OCI-LY1 (cell line): ENCODE measurements around the gene SEC22C.

Experiments
- H2AFZ ChIP-seq: fragments of 200-600 bp; sonication (generic), shearing (Covaris generic); 2 replicates; pipeline ENCODE4 v1.6.0; 2014; ENCODE audit warnings: antibody characterized with exemption, mild to moderate bottlenecking, low read length
- H3F3A ChIP-seq: fragments of 200-600 bp; sonication (generic), shearing (Covaris generic); 2 replicates; pipeline ENCODE4 v1.6.0; 2014; ENCODE audit warnings: mild to moderate bottlenecking, antibody characterized with exemption, low read length, moderate library complexity; ENCODE audit not compliant: insufficient read depth
- H3K27ac ChIP-seq: fragments of 200-600 bp; sonication (generic); 2 replicates; pipeline ENCODE4 v1.5.1; 2014; ENCODE audit warnings: low read length, mixed run types, mild to moderate bottlenecking, low read depth; ENCODE audit not compliant: poor library complexity, severe bottlenecking
- H3K27me3 ChIP-seq: fragments of 200-600 bp; sonication (generic); 2 replicates; pipeline ENCODE4 v1.6.0; 2014; ENCODE audit warnings: antibody characterized with exemption, mild to moderate bottlenecking, low read length, moderate library complexity; ENCODE audit not compliant: insufficient read depth
- H3K36me3 ChIP-seq: fragments of 200-600 bp; sonication (generic); 2 replicates; pipeline ENCODE4 v1.6.1; 2014; ENCODE audit warnings: mild to moderate bottlenecking, antibody characterized with exemption, low read length, moderate library complexity, mixed read lengths; ENCODE audit not compliant: insufficient read depth
- H3K4me1 ChIP-seq: fragments of 200-600 bp; sonication (generic); 2 replicates; pipeline ENCODE4 v1.5.1; 2014; ENCODE audit warnings: mild to moderate bottlenecking, low read length, moderate library complexity; ENCODE audit not compliant: insufficient read depth, severe bottlenecking
- H3K4me2 ChIP-seq: fragments of 200-600 bp; sonication (generic), shearing (Covaris generic); 2 replicates; pipeline ENCODE4 v1.6.1; 2014; ENCODE audit warnings: low read length
- H3K4me3 ChIP-seq: fragments of 200-600 bp; sonication (generic); 2 replicates; pipeline ENCODE4 v1.5.1; 2014; ENCODE audit warnings: low read length, low read depth, mild to moderate bottlenecking, mixed read lengths; ENCODE audit not compliant: poor library complexity, severe bottlenecking
- H3K79me2 ChIP-seq: fragments of 200-600 bp; shearing (Covaris generic); 2 replicates; pipeline ENCODE4 v1.6.1; 2016; ENCODE audit warnings: mixed run types, low read length, mixed read lengths; ENCODE audit not compliant: insufficient read depth
- H3K9ac ChIP-seq: fragments of 200-600 bp; sonication (generic), shearing (Covaris generic); 2 replicates; pipeline ENCODE4 v1.6.1; 2014; ENCODE audit warnings: mild to moderate bottlenecking, low read length, mixed read lengths
- H3K9me2 ChIP-seq: fragments of 200-600 bp; sonication (generic), shearing (Covaris generic); 2 replicates; pipeline ENCODE4 v1.6.1; 2014; ENCODE audit warnings: low read depth, mild to moderate bottlenecking, low read length, mixed read lengths
- H3K9me3 ChIP-seq: fragments of 200-600 bp; shearing (Covaris generic); 2 replicates; pipeline ENCODE4 v1.6.1; 2014; ENCODE audit warnings: low read length, mixed read lengths
- H4K20me1 ChIP-seq: fragments of 200-600 bp; sonication (generic), shearing (Covaris generic); 2 replicates; pipeline ENCODE4 v1.6.0; 2016; ENCODE audit warnings: mild to moderate bottlenecking, low read length; ENCODE audit not compliant: insufficient read depth
- CTCF ChIP-seq: fragments of 200-600 bp; sonication (generic), shearing (Covaris generic); IDR thresholded peaks from 2 replicates; pipeline ENCODE4 v1.5.1; 2017; ENCODE audit warnings: mild to moderate bottlenecking, antibody characterized with exemption, low read length, moderate library complexity, mixed read lengths
- EZH2 ChIP-seq: fragments of 200-600 bp; sonication (generic), shearing (Covaris generic); IDR thresholded peaks from 2 replicates; pipeline ENCODE4 v1.8.0; 2017; ENCODE audit warnings: borderline replicate concordance, mixed run types, mild to moderate bottlenecking, antibody characterized with exemption, low read length, moderate library complexity, mixed read lengths

The SEC22C gene

DNA sequence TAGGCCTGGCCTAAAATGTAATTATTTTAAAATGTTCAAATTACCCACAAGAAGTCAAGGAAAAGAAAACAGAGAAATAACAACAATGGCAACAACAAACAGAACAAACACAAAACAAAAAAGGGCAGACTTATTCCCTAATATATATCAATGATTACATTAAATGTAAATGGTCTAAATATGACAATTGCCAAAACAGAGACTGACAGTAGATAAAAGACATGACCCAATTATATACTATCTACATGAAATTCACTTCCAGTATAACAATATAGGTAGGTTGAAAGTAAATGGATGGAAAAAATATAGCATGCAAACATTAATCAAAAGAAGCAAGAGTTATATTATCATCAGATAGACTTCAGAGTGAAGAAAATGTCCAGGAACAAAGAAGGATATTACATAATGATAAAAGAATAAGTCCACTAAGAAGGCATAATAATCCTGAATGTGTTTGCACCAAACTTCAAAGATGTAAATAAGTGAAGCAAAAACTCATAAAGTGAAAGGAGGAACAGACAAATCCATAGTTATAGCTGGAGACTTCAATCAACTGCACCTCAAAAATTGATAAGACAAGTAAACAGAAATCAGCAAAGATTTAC, 6.5 kb downstream of the SEC22C start:
- Histone ChIP-seq H3K9ac (no peak overlapping the region), H3K4me2 (no peak overlapping the region), H3K79me2 (peaks cover 17% of the 10 kb centered on the region), H3K27ac (no peak overlapping the region), H3F3A (0 out of 2 replicates have a peak, but pooled peaks cover 3% of the 10 kb centered on the region), H3K36me3 (peaks cover 50% of the 10 kb centered on the region), H3K27me3 (no peaks in the 10 kb centered on the region), H3K4me1 (peaks cover 7% of the 10 kb centered on the region), H3K9me3 (peaks cover 24% of the 10 kb centered on the region), H3K4me3 (no peak overlapping the region), H2AFZ (no peak overlapping the region), H4K20me1 (no peaks in the 10 kb centered on the region), H3K9me2 (no peaks in the 10 kb centered on the region)
- TF ChIP-seq CTCF (no peak), EZH2 (no peak)

DNA sequence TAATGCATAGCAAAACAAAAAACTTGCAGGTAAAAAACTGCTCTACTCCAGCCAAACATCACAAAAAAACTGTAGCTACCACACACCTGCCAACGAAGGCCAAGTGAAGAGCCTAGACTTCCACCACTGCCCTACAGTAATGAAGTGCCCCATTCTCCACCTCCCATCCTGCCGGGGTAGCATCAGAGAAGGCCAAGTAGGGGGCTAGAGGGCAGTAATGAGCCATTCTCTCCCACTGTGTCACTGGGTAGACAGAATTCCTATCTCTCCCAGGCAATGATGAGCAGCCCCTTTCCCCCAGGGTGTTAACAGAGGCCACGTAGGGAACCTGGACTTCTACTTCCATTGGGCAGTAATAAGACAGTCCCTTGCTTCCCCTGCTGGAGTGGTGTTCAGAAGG, 9.5 kb downstream of the SEC22C start:
- Histone ChIP-seq H3K4me2 (no peak overlapping the region), H3K4me3 (no peak overlapping the region), H4K20me1 (no peaks in the 10 kb centered on the region), H3K36me3 (peaks cover 56% of the 10 kb centered on the region), H3K9me3 (peaks cover 23% of the 10 kb centered on the region), H3K27ac (no peak overlapping the region), H3F3A (no peaks in the 10 kb centered on the region), H3K79me2 (peaks cover 16% of the 10 kb centered on the region), H3K9me2 (no peaks in the 10 kb centered on the region), H3K27me3 (no peaks in the 10 kb centered on the region), H3K9ac (no peak overlapping the region), H3K4me1 (no peaks in the 10 kb centered on the region), H2AFZ (no peak overlapping the region)
- TF ChIP-seq CTCF, result peak; percentile 68
- no peak for TF ChIP-seq EZH2

- H3K4me3 ChIP-seq, result no peak overlapping the region
- no peaks in the 10 kb centered on the region for H3K4me1 ChIP-seq
- no peaks in the 10 kb centered on the region for H3K79me2 ChIP-seq
- H3K9ac ChIP-seq, result no peak overlapping the region
- H3F3A ChIP-seq, result no peaks in the 10 kb centered on the region
- H4K20me1 ChIP-seq, result no peaks in the 10 kb centered on the region
- no peaks in the 10 kb centered on the region for H3K27me3 ChIP-seq
- TF ChIP-seq EZH2 (no peak), CTCF (no peak)
- H3K4me2 ChIP-seq, result no peak overlapping the region
- no peak overlapping the region for H2AFZ ChIP-seq
- H3K36me3 ChIP-seq, result peaks cover 57% of the 10 kb centered on the region
- peaks cover 9% of the 10 kb centered on the region; the same call in 1 of the 2 replicates for H3K9me3 ChIP-seq
- H3K9me2 ChIP-seq, result no peaks in the 10 kb centered on the region
- no peak overlapping the region for H3K27ac ChIP-seq
Measured at GRCh38 chr3:42569593-42570142, 12.1 kb downstream of the SEC22C start.
